BLaER1 treated with 17β-estradiol and CSF1 and Interleukin-3, amounts not matched to agents 10 nM and 100 nM (cell line): Measurements from ENCODE around the gene BDH2.

Experiments used
- H3K27ac ChIP-seq, 11 experiments: shearing (Covaris generic); formaldehyde crosslinking; 2 replicates each; pipeline ENCODE4 v1.8.1; 2022
- H3K27me3 ChIP-seq, 11 experiments: shearing (Covaris generic); formaldehyde crosslinking; 2 replicates each; pipeline ENCODE4 v1.8.1; 2022
- H3K36me3 ChIP-seq, 11 experiments: shearing (Covaris generic); formaldehyde crosslinking; 2 replicates each; pipeline ENCODE4 v1.8.1; 2022
- H3K4me1 ChIP-seq, 10 experiments: shearing (Covaris generic); formaldehyde crosslinking; 2 replicates each; pipeline ENCODE4 v1.8.1; 2022
- H3K4me2 ChIP-seq, 11 experiments: shearing (Covaris generic); formaldehyde crosslinking; 2 replicates each; pipeline ENCODE4 v1.8.1; 2022
- H3K4me3 ChIP-seq, 10 experiments: shearing (Covaris generic); formaldehyde crosslinking; 2 replicates each; pipeline ENCODE4 v1.8.1; 2022
- H3K9ac ChIP-seq, 11 experiments: shearing (Covaris generic); formaldehyde crosslinking; 2 replicates each; pipeline ENCODE4 v1.8.1; 2022
- H3K9me3 ChIP-seq, 11 experiments: shearing (Covaris generic); formaldehyde crosslinking; replicated peaks in 1 of 11; 2 replicates each; pipeline ENCODE4 v1.8.1; 2022
- H4K20me1 ChIP-seq, 11 experiments: shearing (Covaris generic); formaldehyde crosslinking; 2 replicates each; pipeline ENCODE4 v1.8.1; 2022
- Cebpa-rat ChIP-seq, 11 experiments: shearing (Covaris generic); IDR thresholded peaks; 2 replicates each; pipeline ENCODE4 v1.8.1; 2022

Gene BDH2

DNA sequence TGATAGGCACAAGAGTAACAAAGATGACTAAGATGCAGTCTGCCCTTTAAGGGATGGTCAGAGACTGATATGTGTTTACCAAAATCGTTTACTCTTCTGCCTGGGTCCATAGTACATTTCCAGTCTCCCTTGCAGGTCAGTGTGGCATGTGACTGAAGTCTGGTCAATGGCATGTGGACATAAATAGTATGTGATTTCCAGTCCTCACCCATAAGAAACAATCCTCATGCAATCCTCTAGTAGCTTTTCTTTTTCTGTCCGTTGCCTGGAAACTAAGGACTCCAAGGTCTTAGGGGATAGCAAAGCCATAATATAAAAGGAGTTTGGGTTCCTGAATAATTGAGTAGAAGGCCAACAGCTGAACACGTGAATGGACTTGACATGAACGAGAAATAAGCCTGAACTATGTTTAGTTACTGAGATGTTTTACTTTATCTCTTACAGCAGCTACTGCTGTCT lies 24.2 kb downstream of the BDH2 start:
- Histone ChIP-seq H3K4me2 (peak overlapping the region; percentile 77 to 95 (median 83)), H3K4me3 (peak overlapping the region; percentile 67 to 86 (median 80)), H3K9ac (peak overlapping the region; percentile 87 to 98 (median 92); a peak in 21 of 22 replicates), H3K27ac (peak overlapping the region in 10 of 11 experiments; percentile 90 to 98 (median 95); a peak in 20 of 22 replicates), H3K9me3 (peaks cover 0 to 12% (median 0%) of the 10 kb centered on the region in 11 experiments; a peak in 4 of 22 replicates), H3K4me1 (peaks cover 25 to 32% (median 30%) of the 10 kb centered on the region in 10 experiments), H4K20me1 (peaks cover 0 to 30% (median 1%) of the 10 kb centered on the region in 11 experiments; a peak in 6 of 22 replicates), H3K36me3 (peaks cover 0 to 37% (median 18%) of the 10 kb centered on the region in 11 experiments; a peak in 17 of 22 replicates), H3K27me3 (peaks cover 0 to 6% (median 0%) of the 10 kb centered on the region in 11 experiments; a peak in 1 of 22 replicates)
- no peak for TF ChIP-seq Cebpa-rat (IDR thresholded peaks at IDR 0.05)

GRCh38 chr4:103074744-103075434 lies 24.7 kb downstream of the BDH2 start:
- Histone ChIP-seq H3K4me1 (peaks cover 25 to 32% (median 30%) of the 10 kb centered on the region in 10 experiments), H3K27ac (peak overlapping the region in 10 of 11 experiments; percentile 90 to 98 (median 95); a peak in 17 of 22 replicates), H3K4me3 (peak overlapping the region in 9 of 10 experiments; percentile 67 to 86 (median 81); a peak in 18 of 20 replicates), H3K36me3 (peaks cover 0 to 42% (median 18%) of the 10 kb centered on the region in 11 experiments; a peak in 17 of 22 replicates), H3K9me3 (peaks cover 0 to 12% (median 0%) of the 10 kb centered on the region in 11 experiments; a peak in 4 of 22 replicates), H3K9ac (peak overlapping the region in 10 of 11 experiments; percentile 90 to 98 (median 94); a peak in 19 of 22 replicates), H3K4me2 (peak overlapping the region; percentile 77 to 95 (median 83)), H4K20me1 (peaks cover 0 to 36% (median 5%) of the 10 kb centered on the region in 11 experiments; a peak in 6 of 22 replicates), H3K27me3 (peaks cover 0 to 6% (median 0%) of the 10 kb centered on the region in 11 experiments; a peak in 1 of 22 replicates)
- no peak for TF ChIP-seq Cebpa-rat (IDR thresholded peaks at IDR 0.05)

DNA sequence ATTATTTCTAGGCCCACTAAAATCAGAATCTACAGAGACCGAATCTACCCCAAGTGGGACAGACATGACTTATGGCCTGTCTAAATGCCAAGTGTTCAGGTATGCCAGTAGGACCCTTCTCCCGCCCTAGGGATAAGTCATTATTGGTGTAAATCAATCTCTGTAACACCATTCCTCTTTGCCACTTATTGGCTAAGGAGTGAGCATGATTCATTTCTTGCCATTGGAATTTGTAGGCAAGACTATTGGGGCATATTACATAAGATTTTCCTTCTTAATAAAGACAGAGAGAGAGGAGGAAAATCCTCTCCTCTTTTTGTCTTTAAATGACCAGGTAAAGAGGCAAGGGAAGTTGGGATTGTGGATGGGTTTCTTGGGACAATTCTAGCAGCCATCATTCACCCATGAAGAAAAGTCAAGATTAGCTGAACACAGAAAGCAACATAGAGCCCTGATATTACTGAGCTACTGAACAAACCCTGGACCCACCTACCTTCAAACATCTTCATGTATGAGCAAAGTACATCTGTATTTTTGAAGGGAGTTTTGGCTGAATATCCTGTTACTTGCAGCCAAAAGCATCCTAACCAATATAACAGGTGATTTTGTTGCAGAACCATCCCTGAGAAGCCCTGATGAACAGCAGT lies 25.7 kb downstream of the BDH2 start:
- Histone ChIP-seq H3K9ac (peak overlapping the region in 1 of 11 experiments; percentile 97; a peak in 1 of 22 replicates), H3K27ac (peak overlapping the region in 7 of 11 experiments; percentile 39 to 98 (median 95); a peak in 12 of 22 replicates), H3K36me3 (peaks cover 0 to 49% (median 20%) of the 10 kb centered on the region in 11 experiments; a peak in 18 of 22 replicates), H3K9me3 (peaks cover 0 to 12% (median 0%) of the 10 kb centered on the region in 11 experiments; a peak in 4 of 22 replicates), H3K4me1 (peaks cover 25 to 32% (median 30%) of the 10 kb centered on the region in 10 experiments), H4K20me1 (peaks cover 0 to 45% (median 5%) of the 10 kb centered on the region in 11 experiments; a peak in 6 of 22 replicates), H3K27me3 (peaks cover 0 to 6% (median 0%) of the 10 kb centered on the region in 11 experiments; a peak in 1 of 22 replicates), H3K4me2 (peak overlapping the region; percentile 61 to 95 (median 82); a peak in 21 of 22 replicates), H3K4me3 (peak overlapping the region in 4 of 10 experiments; percentile 4 to 83 (median 37); a peak in 5 of 20 replicates)
- TF ChIP-seq Cebpa-rat (IDR thresholded peaks at IDR 0.05) = no peak

- Histone ChIP-seq H3K36me3 (peaks cover 22 to 96% (median 61%) of the 10 kb centered on the region in 11 experiments), H3K9me3 (peaks cover 0 to 5% (median 0%) of the 10 kb centered on the region in 11 experiments; a peak in 4 of 22 replicates), H3K9ac (no peak overlapping the region), H3K4me1 (no peaks in the 10 kb centered on the region), H3K27ac (no peak overlapping the region), H3K4me3 (no peak overlapping the region), H4K20me1 (peaks cover 0 to 39% (median 13%) of the 10 kb centered on the region in 11 experiments; a peak in 7 of 22 replicates), H3K4me2 (no peak overlapping the region), H3K27me3 (no peaks in the 10 kb centered on the region)
- no peak for TF ChIP-seq Cebpa-rat (IDR thresholded peaks at IDR 0.05)
Observed at GRCh38 chr4:103067841-103068547, 31.6 kb downstream of the BDH2 start.

GRCh38 chr4:103060453-103061148 lies 39.0 kb downstream of the BDH2 start:
- Histone ChIP-seq H3K27me3 (no peaks in the 10 kb centered on the region), H3K27ac (no peak overlapping the region), H3K36me3 (peaks cover 26 to 91% (median 69%) of the 10 kb centered on the region in 11 experiments), H4K20me1 (no peaks in the 10 kb centered on the region; a peak in 1 of 22 replicates), H3K4me2 (no peak overlapping the region), H3K9me3 (peaks cover 4 to 15% (median 10%) of the 10 kb centered on the region in 11 experiments; a peak in 18 of 22 replicates), H3K4me1 (no peaks in the 10 kb centered on the region), H3K9ac (no peak overlapping the region), H3K4me3 (no peak overlapping the region)
- TF ChIP-seq Cebpa-rat (IDR thresholded peaks at IDR 0.05) = no peak

DNA sequence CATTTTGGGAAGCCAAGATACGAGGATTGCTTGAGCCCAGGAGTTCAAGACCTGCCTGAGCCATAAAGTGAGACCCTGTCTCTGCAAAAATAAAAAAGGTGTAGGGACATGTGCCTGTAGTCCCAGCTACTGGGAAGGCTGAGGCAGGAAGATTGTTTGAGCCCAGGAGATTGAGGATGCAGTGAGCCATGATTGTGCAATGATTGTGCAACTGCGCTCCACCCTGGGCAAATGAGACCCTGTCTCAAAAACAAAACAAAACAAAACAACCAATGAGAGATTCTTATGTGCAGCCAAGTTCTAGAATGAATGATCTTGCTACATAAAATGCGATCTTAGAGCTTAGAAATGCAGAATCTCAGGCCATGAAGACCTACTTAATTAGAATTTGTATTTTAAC lies 45.6 kb downstream of the BDH2 start:
- 0 out of 22 replicates have a peak overlapping the region, but pooled peaks of 1 of the 11 experiments have one; percentile 20 for H3K4me2 ChIP-seq
- TF ChIP-seq Cebpa-rat (IDR thresholded peaks at IDR 0.05) = peak in 6 of 11 experiments; percentile 24 to 80 (median 41); a peak in 6 of 22 replicates
- H3K9ac ChIP-seq = no peak overlapping the region
- H3K27me3 ChIP-seq = no peaks in the 10 kb centered on the region
- no peak overlapping the region for H3K27ac ChIP-seq
- H3K36me3 ChIP-seq = peaks cover 17 to 68% (median 53%) of the 10 kb centered on the region in 11 experiments
- no peak overlapping the region for H3K4me3 ChIP-seq
- no peaks in the 10 kb centered on the region; a peak in 2 of 22 replicates for H4K20me1 ChIP-seq
- H3K4me1 ChIP-seq = peaks cover 0 to 5% (median 0%) of the 10 kb centered on the region in 10 experiments; a peak in 3 of 20 replicates
- H3K9me3 ChIP-seq = peaks cover 7 to 16% (median 10%) of the 10 kb centered on the region in 11 experiments; a peak in 17 of 22 replicates

GRCh38 chr4:103052779-103053178 lies 46.9 kb downstream of the BDH2 start:
- Histone ChIP-seq H3K4me2 (no peak overlapping the region), H3K36me3 (peaks cover 30 to 68% (median 59%) of the 10 kb centered on the region in 11 experiments), H3K4me1 (peaks cover 0 to 5% (median 0%) of the 10 kb centered on the region in 10 experiments; a peak in 3 of 20 replicates), H3K9ac (no peak overlapping the region), H4K20me1 (no peaks in the 10 kb centered on the region; a peak in 2 of 22 replicates), H3K9me3 (peaks cover 7 to 18% (median 11%) of the 10 kb centered on the region in 11 experiments; a peak in 17 of 22 replicates), H3K27ac (no peak overlapping the region), H3K27me3 (no peaks in the 10 kb centered on the region), H3K4me3 (no peak overlapping the region)
- no peak for TF ChIP-seq Cebpa-rat (IDR thresholded peaks at IDR 0.05)
